ENCODE measurements around the gene RNF103.
A peak's percentile ranks its signal among the peaks of the same experiment; 100 is the strongest.

The RNF103 gene

GRCh38 chr2:86584151-86584913, 39.3 kb downstream of the RNF103 start:
- Histone ChIP-seq H3K4me3 (no peak overlapping the region), H3K27ac (peak overlapping the region in 9 of 21 experiments; percentile 1 to 74 (median 60))

DNA sequence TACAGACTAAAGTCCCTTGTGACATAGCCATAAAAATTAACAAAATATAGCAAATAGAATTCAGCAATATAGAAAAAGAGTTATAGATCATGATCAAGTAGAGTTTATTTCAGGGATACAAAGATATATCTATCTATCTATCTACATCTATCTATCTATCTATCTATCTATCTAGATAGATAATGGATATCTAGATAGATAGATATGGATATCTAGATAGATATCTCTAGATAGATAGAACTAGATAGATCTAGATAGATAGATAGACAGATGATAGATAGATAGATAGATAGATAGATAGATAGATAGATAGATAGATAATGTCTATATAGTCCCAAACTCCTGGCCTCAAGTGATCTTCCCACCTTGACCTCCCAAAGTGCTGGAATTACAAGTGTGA, 43.1 kb downstream of the RNF103 start:
- Histone ChIP-seq H3K27ac (no peak overlapping the region), H3K4me3 (no peak overlapping the region)

GRCh38 chr2:86577817-86578456, 45.7 kb downstream of the RNF103 start:
- H3K4me3 ChIP-seq, result no peak overlapping the region
- no peak overlapping the region for H3K27ac ChIP-seq

GRCh38 chr2:86570059-86570458, 53.6 kb downstream of the RNF103 start:
- Histone ChIP-seq H3K27ac (no peak overlapping the region), H3K4me3 (no peak overlapping the region)

DNA sequence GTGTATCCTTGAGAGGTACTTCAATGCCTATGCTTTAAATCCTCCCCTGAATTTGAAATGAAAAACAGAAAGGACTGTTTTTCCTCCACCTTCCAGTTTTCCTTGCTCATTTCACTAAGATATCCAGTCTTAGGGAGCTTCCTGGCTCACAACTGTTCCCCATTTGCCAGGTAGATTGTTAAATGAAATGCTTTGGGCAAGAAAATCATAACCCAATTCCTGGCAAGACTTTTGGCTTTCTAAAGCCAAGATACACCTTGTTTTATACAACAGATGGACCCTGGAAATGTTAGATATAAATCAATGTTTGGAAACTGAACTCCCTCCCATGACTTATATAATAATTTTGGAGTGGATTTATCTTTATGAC, 56.9 kb downstream of the RNF103 start:
- no peak overlapping the region for H3K27ac ChIP-seq
- H3K4me3 ChIP-seq, result no peak overlapping the region

GRCh38 chr2:86566158-86566820, 57.4 kb downstream of the RNF103 start:
- Histone ChIP-seq H3K4me3 (no peak overlapping the region), H3K27ac (no peak overlapping the region)

DNA sequence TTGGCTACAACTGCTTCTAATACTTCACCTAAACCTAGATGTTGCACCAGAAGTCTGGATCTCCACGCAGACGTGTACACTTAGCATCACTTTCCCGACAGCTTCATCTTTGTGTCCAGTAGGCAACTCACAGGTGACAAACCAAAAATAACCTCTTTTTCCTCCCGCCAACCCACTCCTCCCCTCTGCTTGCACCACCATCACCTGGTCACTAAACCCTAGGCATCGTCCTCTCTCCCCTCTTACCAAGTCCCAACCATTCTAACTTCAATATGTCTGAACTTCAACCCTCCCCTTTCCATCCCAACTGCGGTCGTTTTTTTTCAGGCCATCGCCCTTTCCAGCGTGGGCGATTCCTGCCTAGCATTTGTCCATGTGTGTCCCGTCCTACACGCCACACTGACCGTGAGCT, 60.0 kb downstream of the RNF103 start:
- Histone ChIP-seq H3K4me3 (peak overlapping the region in 6 of 7 experiments; percentile 67 to 89 (median 68)), H3K27ac (peak overlapping the region in 19 of 21 experiments; percentile 96 to 100 (median 100))

- peak within 1 kb of the TSS; percentile 53 to 89 (median 68) for H3K4me3 ChIP-seq
- peak within 1 kb of the TSS; percentile 96 to 100 (median 100) for H3K27ac ChIP-seq
Observed at GRCh38 chr2:86562922-86563649, 60.6 kb downstream of the RNF103 start, which contains the start of gene CHMP3. TSS of gene CHMP3 (minus strand) at chr2:86563443. CDS start at chr2:86563348, 95 bp downstream.

DNA sequence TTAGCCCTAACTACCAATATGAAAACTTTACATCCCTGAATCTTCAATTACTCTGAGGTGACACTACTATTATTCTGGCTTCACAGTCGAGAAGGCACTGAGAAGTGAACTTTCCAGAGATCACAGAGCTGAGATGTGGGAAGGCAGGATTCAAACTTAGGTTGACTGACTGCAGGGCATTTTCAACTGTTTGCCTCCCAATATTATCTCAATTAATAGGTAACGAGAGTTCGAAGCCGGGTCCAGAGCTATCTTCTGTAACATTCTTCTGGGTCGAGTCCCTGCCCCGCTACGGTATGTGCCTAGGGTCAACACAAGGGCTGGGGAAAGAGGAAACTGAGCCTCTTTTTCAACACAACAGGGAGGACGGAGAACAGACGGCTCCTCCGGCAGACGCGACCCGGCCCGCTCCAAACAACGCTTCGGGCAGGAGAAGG, 61.2 kb downstream of the RNF103 start:
- Histone ChIP-seq H3K27ac (peak overlapping the region; percentile 96 to 100 (median 100)), H3K4me3 (peak overlapping the region; percentile 53 to 89 (median 68))

DNA sequence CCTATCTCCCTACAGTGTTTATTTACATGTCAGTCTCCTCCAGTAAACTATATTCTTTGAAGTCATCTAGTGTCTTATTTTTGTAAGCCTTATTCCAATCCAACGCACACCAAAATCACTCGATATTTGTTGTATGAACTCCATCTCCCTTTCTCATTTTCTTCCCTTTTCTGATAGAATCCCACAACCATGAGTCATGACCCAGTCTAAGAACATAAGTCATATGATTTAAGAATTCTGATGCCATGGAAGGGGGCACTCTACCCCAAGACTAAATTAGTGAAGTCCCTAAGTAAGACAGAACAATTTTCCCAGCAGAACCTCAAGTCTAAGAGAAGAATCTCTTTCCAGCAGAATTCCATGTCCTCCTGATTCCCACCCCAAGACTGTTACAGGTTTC, 65.8 kb downstream of the RNF103 start:
- H3K27ac ChIP-seq, result no peak overlapping the region
- H3K4me3 ChIP-seq, result no peak overlapping the region

DNA sequence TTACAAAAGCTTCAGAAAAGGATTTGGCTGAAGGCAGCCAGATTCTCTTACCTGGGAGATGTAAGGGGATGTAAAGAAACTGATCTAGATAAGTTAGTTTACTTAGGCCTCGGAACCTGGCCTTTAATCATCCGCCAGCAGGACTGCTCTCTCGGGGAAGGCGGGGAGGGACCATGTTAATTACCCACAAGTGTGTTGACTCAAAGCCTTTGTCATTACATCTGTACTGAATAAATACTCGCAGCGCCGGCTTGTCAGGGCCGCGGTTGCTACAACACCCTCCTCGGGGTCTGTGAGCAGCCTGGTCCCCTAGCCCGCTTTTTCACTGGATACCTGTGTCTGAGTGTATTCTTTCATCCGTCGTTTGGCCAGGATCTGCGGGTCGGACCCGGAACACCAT, 67.2 kb downstream of the RNF103 start:
- peak overlapping the region in 1 of 21 experiments; percentile 14 for H3K27ac ChIP-seq
- H3K4me3 ChIP-seq, result no peak overlapping the region
